Fibroblast of peridontal ligament (primary cell): ENCODE results near the gene MAP4K1.

Experiments
- DNase-seq: peaks from one replicate; pipeline ENCODE4 v3.0.0-alpha.2; 2010; ENCODE audit errors: extremely low read depth

Gene MAP4K1

GRCh38 chr19:38544569-38545315 is 73.0 kb downstream of the MAP4K1 start:
- peak; percentile 76 for DNase-seq

- peak; percentile 60 for DNase-seq
Measured at GRCh38 chr19:38543807-38544568, 73.8 kb downstream of the MAP4K1 start.

GRCh38 chr19:38543286-38543806 is 74.4 kb downstream of the MAP4K1 start:
- DNase-seq, result no peak

GRCh38 chr19:38542040-38542439 is 75.7 kb downstream of the MAP4K1 start:
- no peak for DNase-seq

- no peak for DNase-seq
Measured at GRCh38 chr19:38539751-38540150, 78.0 kb downstream of the MAP4K1 start.

GRCh38 chr19:38538793-38539528 is 78.8 kb downstream of the MAP4K1 start:
- DNase-seq, result no peak

GRCh38 chr19:38538386-38538785 is 79.4 kb downstream of the MAP4K1 start:
- DNase-seq, result no peak
